ENCODE measurements around the gene AMMECR1L. TPM values are rescaled to one million over a fixed set of nuclear protein-coding genes. Genes with fewer than 3 reads are reported as not detected.
"Not testable (repeated sequence)": the region's sequence is repeated elsewhere in the genome, so short reads cannot be mapped to it uniquely, and the experiment has no call there.

The AMMECR1L gene
- polyA plus RNA-seq, 4 donors, result 25.7 to 28.8 (median 27.4) TPM

- DNase-seq (ENCODE audit: low read depth in 4 of 4, low spot score in 2 of 4), result no peak
Measured at GRCh38 chr2:127844973-127845372, 40.8 kb downstream of the AMMECR1L start.

- no peak for DNase-seq (ENCODE audit: low read depth in 4 of 4, low spot score in 2 of 4)
Measured at GRCh38 chr2:127843677-127844076, 42.1 kb downstream of the AMMECR1L start.

- no peak for DNase-seq (ENCODE audit: low read depth in 4 of 4, low spot score in 2 of 4)
Measured at GRCh38 chr2:127841466-127842178, 44.1 kb downstream of the AMMECR1L start.

GRCh38 chr2:127840893-127841292 is 44.9 kb downstream of the AMMECR1L start:
- no peak for DNase-seq (ENCODE audit: low read depth in 4 of 4, low spot score in 2 of 4)

GRCh38 chr2:127834951-127835350 is 50.8 kb downstream of the AMMECR1L start:
- no peak for DNase-seq (ENCODE audit: low read depth in 4 of 4, low spot score in 2 of 4)

DNA sequence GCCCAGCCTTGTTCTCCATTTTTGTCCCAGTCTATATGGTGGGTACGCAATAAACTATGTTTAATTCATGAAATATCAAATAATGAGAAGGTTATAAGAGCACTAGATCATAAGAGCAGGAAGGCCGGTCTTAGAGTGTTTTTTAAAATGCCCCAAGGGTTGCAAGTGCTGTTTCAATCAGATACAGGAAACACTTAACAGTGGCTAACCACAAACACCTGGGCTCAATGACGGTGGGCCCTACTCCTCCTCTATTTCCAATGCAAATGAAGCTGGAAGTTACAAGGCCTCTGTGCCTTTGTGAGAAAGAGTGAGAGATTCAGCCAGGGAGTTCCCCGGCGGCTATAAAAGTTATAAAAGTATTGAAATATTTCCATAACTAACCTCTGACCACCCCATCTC is 55.9 kb downstream of the AMMECR1L start:
- no peak for DNase-seq (ENCODE audit: low read depth in 4 of 4, low spot score in 2 of 4)

- DNase-seq (ENCODE audit: low read depth in 4 of 4, low spot score in 2 of 4), result not testable (repeated sequence)
Measured at GRCh38 chr2:127826708-127827107, 59.0 kb downstream of the AMMECR1L start.

GRCh38 chr2:127826047-127826446 is 59.7 kb downstream of the AMMECR1L start:
- no peak for DNase-seq (ENCODE audit: low read depth in 4 of 4, low spot score in 2 of 4)

DNA sequence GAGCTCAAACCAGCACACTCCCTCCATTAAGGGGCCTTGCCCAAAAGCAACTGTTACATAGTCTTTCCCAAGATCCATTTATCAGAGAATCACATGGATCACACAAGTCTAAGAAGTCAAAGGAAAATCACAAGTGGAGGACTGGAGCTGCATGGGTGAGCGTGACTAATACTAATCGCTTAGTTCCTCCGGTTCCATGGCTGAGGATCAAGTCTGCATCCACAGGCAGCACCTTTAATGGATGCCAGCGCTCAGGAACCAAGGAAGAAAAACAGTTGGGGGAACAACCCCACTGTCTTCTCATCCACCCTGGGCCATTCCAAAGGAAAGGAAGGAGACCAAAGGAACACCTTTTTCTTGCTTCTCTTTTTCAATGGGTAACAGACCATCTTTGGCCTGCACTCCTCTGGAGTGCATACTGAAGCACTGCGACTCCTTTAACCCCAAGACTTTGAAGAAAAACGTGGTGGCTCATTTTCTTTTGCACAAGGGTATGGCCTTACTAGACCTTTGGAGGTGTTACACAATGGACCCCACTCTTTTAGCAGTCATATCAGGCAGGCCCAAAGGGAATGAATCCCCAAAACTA is 65.6 kb downstream of the AMMECR1L start:
- DNase-seq (ENCODE audit: low read depth in 4 of 4, low spot score in 2 of 4), result no peak

DNA sequence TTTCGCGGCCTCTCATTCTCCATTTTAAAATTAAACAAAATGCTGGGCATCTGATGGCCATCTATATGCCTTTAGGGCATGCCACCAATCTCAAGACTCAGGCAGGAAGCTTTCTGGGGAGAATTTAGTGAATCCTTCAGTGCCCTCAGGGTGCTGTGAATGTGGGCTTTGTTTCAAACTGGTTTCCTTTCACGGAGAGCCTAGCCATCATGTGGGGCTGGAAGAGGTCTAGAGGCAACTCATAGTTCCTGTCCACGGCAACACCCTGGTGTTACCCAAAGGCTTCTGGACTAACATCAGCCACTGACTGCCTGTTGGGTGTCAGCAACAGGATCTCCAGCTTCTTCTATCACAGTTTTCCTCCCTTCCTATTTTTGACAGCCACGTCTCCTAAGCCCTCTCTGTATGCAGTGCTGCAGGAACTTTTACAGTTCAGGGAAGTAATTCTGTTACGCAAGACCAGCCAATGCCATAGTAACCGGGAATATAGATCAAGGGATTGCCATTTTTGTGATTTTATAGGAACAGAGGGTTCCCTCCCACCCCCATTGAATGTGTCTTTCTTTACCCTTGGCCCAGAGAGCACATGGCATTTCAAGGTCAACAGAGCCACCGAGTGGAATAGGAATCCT is 66.8 kb downstream of the AMMECR1L start:
- DNase-seq (ENCODE audit: low read depth in 4 of 4, low spot score in 2 of 4), result no peak

DNA sequence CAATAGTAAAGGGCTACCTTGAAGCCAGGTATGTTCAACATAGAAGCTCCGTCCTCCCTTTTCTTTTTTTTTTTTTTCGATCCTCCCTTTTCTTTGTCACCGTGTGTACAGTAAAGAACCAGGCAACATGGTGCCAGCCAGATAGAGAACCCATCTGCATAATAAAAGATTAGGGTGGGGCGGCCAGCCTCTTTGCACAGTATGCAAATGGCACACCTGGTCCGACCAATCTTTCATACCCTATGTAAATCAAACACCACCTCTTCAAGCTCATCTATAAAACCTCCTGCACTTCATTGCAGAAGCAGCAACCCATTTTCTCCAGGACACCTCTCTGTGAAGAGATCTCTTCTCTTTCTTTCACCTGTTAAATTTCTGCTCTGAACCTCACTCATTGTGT is 67.5 kb downstream of the AMMECR1L start:
- DNase-seq (ENCODE audit: low read depth in 4 of 4, low spot score in 2 of 4), result no peak

GRCh38 chr2:127814677-127815076 is 71.1 kb downstream of the AMMECR1L start:
- DNase-seq (ENCODE audit: low read depth in 4 of 4, low spot score in 2 of 4), result no peak

DNA sequence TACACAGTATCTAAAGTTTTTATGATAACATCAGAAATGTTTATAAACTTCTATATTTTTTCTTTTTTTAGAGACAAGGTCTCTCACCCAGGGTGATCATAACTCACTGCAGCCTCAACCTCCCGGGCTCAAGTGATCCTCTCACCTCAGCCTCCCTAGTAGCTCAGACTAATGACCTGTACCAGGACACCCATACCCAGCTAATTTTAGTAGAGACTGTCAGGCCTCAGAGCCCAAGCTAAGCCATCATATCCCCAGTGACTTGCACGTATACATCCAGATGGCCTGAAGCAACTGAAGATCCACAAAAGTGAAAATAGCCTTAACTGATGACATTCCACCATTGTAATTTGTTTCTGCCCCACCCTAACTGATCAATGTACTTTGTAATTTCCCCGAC is 73.3 kb downstream of the AMMECR1L start:
- DNase-seq (ENCODE audit: low read depth in 4 of 4, low spot score in 2 of 4), result not testable (repeated sequence)

Other genes with a start within 250 kb of the AMMECR1L start
- 1 to 10 TPM in 2 of 4 donors, under 1 TPM in 2; 0.48 to 4.8 (median 0.98) TPM for gene GPR17, start 239.8 kb downstream of the AMMECR1L start, polyA plus RNA-seq (ENCODE audit: insufficient read length in 4 of 4)
- 10 to 100 TPM; 17.4 to 23.2 (median 20.9) TPM for gene LIMS2, start 210.4 kb downstream of the AMMECR1L start, polyA plus RNA-seq (ENCODE audit: insufficient read length in 4 of 4)
- gene SFT2D3, start 184.5 kb downstream of the AMMECR1L start, polyA plus RNA-seq (ENCODE audit: insufficient read length in 4 of 4), result not detected
- 10 to 100 TPM; 45.3 to 65.9 (median 54.4) TPM for gene WDR33, start 74.8 kb downstream of the AMMECR1L start, polyA plus RNA-seq (ENCODE audit: insufficient read length in 4 of 4)
- gene POLR2D, start 27.8 kb downstream of the AMMECR1L start, polyA plus RNA-seq (ENCODE audit: insufficient read length in 4 of 4), result 10 to 100 TPM; 34.8 to 38.9 (median 36.5) TPM
- gene SAP130, start 142.1 kb upstream of the AMMECR1L start, polyA plus RNA-seq (ENCODE audit: insufficient read length in 4 of 4), result 10 to 100 TPM; 24.6 to 30.6 (median 25.9) TPM
- gene UGGT1, start 205.2 kb upstream of the AMMECR1L start, polyA plus RNA-seq (ENCODE audit: insufficient read length in 4 of 4), result 10 to 100 TPM; 34.5 to 42.8 (median 36.5) TPM

All from left renal cortex interstitium (tissue), 4 donors.